ENCODE measurements around the gene SLC12A5. TPM values are rescaled to one million over a fixed set of nuclear protein-coding genes. Genes with fewer than 3 reads are reported as not detected.

The SLC12A5 gene
- total and polyA plus RNA-seq, 8 donors, result 0.93 to 6.2 (median 3.4) TPM; not detected in 4

- Histone ChIP-seq H3K4me3 (no peak overlapping the region), H3K9me3 (peaks cover 0 to 4% (median 0%) of the 10 kb centered on the region in 4 donors), H3K27me3 (peaks cover 13 to 90% (median 63%) of the 10 kb centered on the region in 3 donors), H3K36me3 (no peaks in the 10 kb centered on the region), H3K27ac (no peak overlapping the region), H3K4me1 (peaks cover 0 to 16% (median 12%) of the 10 kb centered on the region in 4 donors)
- DNase-seq, result no peak
- TF ChIP-seq CTCF (IDR thresholded peaks at IDR 0.05), result no peak
- TF ChIP-seq POLR2A (IDR thresholded peaks at IDR 0.05), result no peak
- TF ChIP-seq EP300 (IDR thresholded peaks at IDR 0.05), result no peak
- TF ChIP-seq POLR2AphosphoS5 (IDR thresholded peaks at IDR 0.05), result no peak
- 75 to 88% (median 87%) methylated on average over 3 of the region's 3 CpGs for WGBS, 5 donors
- intact Hi-C loops (cut with DNase I; ENCODE audit: low total_unique reads), result no loop called here
Observed at GRCh38 chr20:46034039-46034438, 5.0 kb downstream of the SLC12A5 start.

DNA sequence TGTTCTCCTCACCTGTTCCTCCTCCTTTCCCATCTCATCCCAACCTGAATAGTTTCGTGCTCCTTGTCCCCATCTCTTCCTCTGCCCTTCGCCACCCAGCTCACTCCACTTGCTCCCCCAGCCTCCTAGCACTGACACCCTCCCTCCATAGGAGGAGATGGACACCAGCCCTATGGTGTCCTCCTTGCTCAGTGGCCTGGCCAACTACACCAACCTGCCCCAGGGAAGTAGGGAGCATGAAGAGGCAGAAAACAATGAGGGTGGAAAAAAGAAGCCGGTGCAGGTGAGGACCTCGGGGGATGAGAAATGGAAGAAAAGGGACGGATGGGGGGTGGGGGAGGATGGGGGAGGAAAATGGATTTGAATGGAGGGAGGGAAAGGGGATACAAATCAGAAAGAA, 6.2 kb downstream of the SLC12A5 start:
- Histone ChIP-seq H3K36me3 (no peaks in the 10 kb centered on the region), H3K9me3 (no peaks in the 10 kb centered on the region), H3K4me3 (no peak overlapping the region), H3K4me1 (peaks cover 0 to 11% (median 9%) of the 10 kb centered on the region in 4 donors), H3K27ac (no peak overlapping the region), H3K27me3 (peaks cover 12 to 80% (median 51%) of the 10 kb centered on the region in 3 donors)
- intact Hi-C loops (cut with DNase I; ENCODE audit: low total_unique reads), result no loop called here
- 43 to 66% (median 62%) methylated on average over 5 of the region's 5 CpGs for WGBS, 5 donors
- DNase-seq, result no peak
- no peak for TF ChIP-seq POLR2A (IDR thresholded peaks at IDR 0.05)
- no peak for TF ChIP-seq POLR2AphosphoS5 (IDR thresholded peaks at IDR 0.05)
- no peak for TF ChIP-seq CTCF (IDR thresholded peaks at IDR 0.05)
- no peak for TF ChIP-seq EP300 (IDR thresholded peaks at IDR 0.05)

DNA sequence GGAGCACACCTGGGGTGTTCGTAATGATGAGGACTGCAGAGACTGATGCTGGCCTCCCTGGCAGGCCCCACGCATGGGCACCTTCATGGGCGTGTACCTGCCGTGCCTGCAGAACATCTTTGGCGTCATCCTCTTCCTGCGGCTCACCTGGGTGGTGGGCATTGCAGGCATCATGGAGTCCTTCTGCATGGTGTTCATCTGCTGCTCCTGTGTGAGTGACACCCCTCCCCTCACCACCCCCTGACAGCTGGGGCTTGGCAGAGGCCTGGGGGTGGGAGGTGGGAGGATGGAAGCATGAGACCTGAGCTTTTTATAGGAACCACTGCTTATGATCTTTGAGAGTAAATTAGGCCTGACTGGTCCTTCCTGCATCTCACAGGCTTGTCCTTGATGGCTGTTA, 6.7 kb downstream of the SLC12A5 start:
- TF ChIP-seq POLR2AphosphoS5 (IDR thresholded peaks at IDR 0.05) (no peak), POLR2A (IDR thresholded peaks at IDR 0.05) (no peak), EP300 (IDR thresholded peaks at IDR 0.05) (no peak)
- intact Hi-C loops (cut with DNase I; ENCODE audit: low total_unique reads), result no loop called here
- H3K4me3 ChIP-seq, result no peak overlapping the region
- H3K36me3 ChIP-seq, result no peaks in the 10 kb centered on the region
- H3K27ac ChIP-seq, result no peak overlapping the region
- DNase-seq, result no peak
- H3K9me3 ChIP-seq, result no peaks in the 10 kb centered on the region
- peaks cover 0 to 11% (median 8%) of the 10 kb centered on the region in 4 donors for H3K4me1 ChIP-seq
- H3K27me3 ChIP-seq, result peaks cover 12 to 80% (median 46%) of the 10 kb centered on the region in 3 donors
- WGBS, 5 donors, result 63 to 84% (median 74%) methylated on average over 6 of the region's 6 CpGs

GRCh38 chr20:46036370-46036769, 7.4 kb downstream of the SLC12A5 start:
- intact Hi-C loops (cut with DNase I; ENCODE audit: low total_unique reads), result no loop called here
- H3K27me3 ChIP-seq, result peaks cover 8 to 80% (median 43%) of the 10 kb centered on the region in 3 donors
- 81 to 93% (median 89%) methylated on average over 8 of the region's 8 CpGs for WGBS, 5 donors

More at GRCh38 chr20:46036370-46036769, 7.4 kb downstream of the SLC12A5 start:
- Histone ChIP-seq H3K4me3 (no peak overlapping the region), H3K4me1 (peaks cover 0 to 10% (median 8%) of the 10 kb centered on the region in 4 donors), H3K36me3 (no peaks in the 10 kb centered on the region), H3K9me3 (no peaks in the 10 kb centered on the region), H3K27ac (no peak overlapping the region)
- TF ChIP-seq EP300 (IDR thresholded peaks at IDR 0.05) (no peak), POLR2A (IDR thresholded peaks at IDR 0.05) (no peak), CTCF (IDR thresholded peaks at IDR 0.05) (no peak), POLR2AphosphoS5 (IDR thresholded peaks at IDR 0.05) (no peak)
- DNase-seq, result no peak

Measured in stomach (tissue), 9 donors.